SK-MEL-5 (cell line): ENCODE data around the gene YTHDF1. TPM values are rescaled to one million over a fixed set of nuclear protein-coding genes. Genes with fewer than 3 reads are reported as not detected.
"Not testable (repeated sequence)": the region's sequence is repeated elsewhere in the genome, so short reads cannot be mapped to it uniquely, and the experiment has no call there.

Source experiments
- DNase-seq: peaks from one replicate; pipeline ENCODE4 v3.0.0-alpha.2; 2016; ENCODE audit warnings: low read depth, low spot score
- in situ Hi-C: cut with HindIII; loops from 2 replicates; pipeline ENCODE4 v1.10.0; 2016; ENCODE audit warnings: low sequenced_read_pairs, high pct_unique_total_duplicates, low pct_unique_long_range_greater_than_20kb
- total RNA-seq: library from RNA; depleted of rRNA; stranded (reverse); fragments of >200 nt; shearing (Covaris generic); gene quantifications from 2 replicates; pipeline ENCODE4 v1.2.3, GENCODE V29; 2014

YTHDF1 gene
- total RNA-seq, 1 experiment from 2014 or later, result 31.8 TPM

DNA sequence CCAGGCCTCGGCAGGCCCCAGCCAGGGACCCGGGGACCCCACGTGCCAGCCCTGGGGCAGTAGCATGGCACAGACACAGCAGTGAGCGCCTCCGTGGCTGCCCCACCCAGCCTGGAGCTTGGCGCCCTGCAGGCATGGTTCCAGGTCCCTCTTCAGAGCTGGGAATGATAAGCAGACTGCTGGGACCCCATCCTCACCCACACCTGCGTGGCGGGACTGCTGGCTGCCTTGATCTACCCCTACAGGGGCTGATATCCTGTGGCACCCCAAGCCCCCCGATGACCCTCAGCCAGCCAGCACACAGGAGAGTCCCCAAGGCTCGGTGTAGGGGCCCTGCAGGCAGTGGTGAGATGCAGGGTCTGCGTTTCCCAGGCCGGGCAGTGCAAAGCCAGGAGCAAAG lies 47.1 kb downstream of the YTHDF1 start:
- DNase-seq, result no peak
- in situ Hi-C loops, result no loop called here

DNA sequence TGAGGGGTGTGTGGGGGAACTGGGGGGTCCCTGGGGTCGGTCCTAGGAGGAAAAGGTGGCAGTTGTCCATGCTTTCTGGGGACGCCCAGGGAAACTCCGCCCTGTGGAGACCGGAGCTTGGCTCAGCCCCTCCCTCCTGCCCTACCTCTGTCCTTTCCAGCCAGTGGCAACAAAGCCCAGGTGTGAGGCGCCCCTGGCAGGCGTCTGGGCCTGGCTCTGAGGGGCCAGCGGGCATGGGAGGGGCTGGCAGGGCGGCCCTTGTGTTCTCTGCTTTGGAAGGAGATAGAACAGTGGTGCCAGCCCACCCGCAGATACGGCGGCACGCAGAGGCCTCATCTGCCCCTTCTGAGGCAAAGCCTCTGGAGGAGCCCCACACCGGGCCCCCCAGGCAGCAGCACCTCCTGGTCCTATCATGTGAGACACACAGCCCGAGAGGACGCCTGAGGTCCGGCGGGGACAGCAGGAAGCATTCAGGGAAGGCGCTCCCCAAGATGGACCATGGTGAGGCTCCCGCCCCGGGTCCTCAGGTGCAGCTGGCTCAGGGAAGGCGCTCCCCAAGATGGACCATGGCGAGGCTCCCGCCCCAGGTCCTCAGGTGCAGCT lies 47.9 kb downstream of the YTHDF1 start:
- in situ Hi-C loops, result no loop called here
- DNase-seq, result no peak

DNA sequence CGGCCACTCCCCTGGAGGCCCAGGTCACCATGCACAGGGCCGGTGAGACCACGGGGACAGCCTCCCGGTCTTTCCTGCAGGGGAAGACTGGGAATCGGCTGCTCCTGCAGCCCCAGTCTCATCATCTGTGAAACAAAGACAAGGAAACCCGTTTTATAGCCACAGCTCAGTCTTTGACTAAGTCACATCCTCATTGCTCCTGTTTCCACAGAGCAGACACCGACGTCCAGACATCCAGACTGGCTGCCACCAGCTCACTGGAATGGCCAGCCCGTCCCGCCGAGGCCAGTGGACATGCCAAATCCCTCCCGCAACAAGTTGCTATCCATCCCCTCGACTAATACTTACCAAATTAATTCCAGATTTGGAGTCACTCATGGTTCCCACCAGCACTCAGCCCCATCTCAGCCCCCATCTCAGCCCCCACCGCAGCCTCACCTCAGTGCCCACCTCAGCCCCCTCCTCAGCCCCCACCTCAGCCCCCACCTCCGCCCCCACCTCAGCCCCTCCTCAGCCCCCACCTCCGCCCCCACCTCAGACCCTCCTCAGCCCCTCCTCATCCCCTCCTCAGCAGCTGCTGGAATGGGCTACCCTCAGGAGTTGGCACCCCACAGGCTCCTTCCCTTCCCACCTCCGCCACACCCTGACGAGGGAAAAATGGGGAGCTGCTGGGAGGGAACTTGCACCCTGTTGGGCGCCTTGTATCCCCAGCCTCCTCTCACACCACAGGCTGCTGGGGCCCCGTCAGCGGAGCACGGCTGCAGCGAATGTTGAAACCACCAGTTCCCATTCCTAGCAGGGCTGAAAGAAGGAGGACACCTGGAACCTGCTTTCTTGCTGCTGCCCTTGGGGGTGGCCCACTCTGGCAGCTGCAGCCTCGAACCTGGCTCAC lies 48.7 kb downstream of the YTHDF1 start:
- no peak for DNase-seq
- in situ Hi-C loops, result no loop called here

DNA sequence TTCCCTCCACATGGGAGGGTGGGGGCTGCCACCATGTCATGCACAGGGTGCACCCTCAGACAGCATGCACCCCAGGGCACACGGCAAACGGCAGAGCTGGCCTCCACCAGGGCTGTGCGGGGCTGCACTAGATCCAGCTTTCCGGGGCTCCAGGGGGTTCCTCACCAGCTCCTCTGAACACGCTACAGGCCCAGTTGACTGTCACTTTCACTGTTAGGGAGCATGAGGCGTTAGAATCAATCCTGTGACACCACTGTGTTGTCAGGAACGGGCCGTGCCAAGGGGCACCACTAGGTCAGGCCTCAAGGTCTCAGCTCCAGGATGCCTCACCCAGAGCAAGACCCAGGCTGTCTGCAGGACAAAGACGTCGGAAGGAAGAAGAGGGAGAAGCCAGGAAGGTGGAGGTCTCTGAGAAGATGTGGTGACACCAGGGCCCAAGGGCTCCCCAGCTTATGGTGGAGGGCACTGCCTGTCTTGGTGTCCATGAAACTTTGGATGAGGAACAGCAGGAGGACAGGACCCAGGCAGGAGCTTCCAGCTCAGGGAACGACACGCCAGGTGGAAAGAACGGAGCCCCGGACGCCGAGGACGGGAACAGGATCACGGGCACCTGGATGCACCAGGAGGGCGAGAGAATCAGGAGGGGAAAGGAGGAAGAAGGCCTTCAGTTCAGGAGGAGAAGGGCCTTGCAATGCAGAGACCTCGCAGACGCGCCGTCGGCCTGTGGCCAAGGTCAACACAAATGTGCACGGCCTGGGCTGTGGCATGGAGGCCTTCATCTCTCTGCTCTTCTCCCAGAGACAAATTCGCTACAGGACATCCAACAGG lies 49.5 kb downstream of the YTHDF1 start:
- in situ Hi-C loops, result no loop called here
- no peak for DNase-seq

DNA sequence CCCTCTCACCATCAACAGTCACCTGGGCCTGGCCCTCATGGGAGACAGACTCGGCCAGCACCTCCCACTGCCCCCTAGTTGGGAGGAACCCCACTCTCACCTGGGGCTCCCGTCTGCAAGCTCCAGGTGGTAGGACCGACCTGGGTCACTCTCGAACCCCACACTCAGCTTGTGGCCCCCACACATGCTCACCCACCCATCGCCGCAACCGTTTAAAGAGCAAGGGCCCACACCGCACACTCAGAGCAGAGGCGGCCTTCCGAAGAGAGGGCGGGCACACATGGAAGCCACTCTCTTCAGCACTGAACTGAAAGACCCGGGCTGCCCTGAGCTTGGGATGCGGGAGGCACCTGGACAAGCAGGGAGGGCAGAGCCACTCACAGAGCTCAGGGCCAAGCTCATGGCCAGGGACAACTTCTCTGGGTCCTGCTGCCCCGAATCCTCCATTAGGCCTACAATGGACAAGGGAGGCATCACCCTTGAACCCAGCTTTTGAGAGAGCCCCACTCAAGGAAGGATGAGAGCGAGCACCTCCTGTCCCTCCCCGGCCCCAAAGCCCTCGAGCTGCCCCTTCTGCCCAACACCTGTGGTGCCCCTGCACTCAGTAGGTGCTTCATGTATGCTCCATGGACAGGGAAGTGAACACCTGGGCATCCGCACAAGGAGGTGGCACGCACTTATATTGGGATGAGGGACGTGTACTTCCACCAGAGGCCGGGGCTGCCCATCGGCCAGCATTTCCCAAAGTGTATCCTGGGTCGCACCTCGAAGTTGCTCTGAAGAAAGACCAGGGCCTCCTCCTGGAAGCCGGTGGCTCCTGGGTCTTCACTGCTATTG lies 50.4 kb downstream of the YTHDF1 start:
- in situ Hi-C loops, result no loop called here
- DNase-seq, result no peak

DNA sequence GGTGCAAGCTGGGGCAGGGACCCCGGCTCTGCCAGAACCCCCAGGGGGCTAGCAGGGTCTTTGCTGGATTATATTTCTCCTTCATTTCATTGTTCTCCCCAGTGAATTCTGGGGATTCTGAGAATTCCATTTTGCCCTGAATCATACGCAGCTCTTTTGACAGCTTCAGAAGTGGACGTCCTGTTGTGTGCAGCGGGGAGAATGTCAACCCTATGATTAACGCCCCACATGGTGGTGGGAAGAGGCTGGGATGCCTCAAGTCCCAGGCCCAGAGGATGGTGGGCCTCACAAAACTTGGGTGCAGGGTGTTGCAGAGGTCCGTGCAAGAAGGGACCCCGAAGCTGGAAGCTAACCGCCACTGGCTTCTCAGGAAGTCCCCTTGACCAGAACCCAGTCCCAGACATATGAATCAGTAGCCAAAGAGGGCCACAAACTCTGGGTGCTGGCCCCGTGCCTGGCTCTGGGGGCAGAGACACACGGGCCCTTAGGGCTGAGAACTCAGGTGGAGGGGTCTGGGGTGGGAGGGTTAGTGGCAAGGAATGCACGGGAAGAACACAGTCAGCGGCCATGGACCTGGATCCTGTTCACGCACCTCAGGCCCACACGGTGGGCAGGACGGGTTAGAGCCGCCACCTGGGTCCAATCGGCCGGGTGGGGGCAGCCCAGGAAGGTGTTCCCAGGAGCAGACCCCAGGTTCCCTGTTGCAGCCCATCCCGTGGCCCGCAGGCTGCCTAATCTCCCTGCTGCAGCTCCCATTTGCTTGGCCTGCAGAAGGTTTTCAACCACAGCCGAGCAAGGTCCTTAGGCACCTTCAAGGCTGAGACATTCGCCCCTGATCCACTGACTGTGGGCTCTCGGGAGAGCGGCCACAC lies 51.2 kb downstream of the YTHDF1 start:
- no peak for DNase-seq
- in situ Hi-C loops, result no loop called here

DNA sequence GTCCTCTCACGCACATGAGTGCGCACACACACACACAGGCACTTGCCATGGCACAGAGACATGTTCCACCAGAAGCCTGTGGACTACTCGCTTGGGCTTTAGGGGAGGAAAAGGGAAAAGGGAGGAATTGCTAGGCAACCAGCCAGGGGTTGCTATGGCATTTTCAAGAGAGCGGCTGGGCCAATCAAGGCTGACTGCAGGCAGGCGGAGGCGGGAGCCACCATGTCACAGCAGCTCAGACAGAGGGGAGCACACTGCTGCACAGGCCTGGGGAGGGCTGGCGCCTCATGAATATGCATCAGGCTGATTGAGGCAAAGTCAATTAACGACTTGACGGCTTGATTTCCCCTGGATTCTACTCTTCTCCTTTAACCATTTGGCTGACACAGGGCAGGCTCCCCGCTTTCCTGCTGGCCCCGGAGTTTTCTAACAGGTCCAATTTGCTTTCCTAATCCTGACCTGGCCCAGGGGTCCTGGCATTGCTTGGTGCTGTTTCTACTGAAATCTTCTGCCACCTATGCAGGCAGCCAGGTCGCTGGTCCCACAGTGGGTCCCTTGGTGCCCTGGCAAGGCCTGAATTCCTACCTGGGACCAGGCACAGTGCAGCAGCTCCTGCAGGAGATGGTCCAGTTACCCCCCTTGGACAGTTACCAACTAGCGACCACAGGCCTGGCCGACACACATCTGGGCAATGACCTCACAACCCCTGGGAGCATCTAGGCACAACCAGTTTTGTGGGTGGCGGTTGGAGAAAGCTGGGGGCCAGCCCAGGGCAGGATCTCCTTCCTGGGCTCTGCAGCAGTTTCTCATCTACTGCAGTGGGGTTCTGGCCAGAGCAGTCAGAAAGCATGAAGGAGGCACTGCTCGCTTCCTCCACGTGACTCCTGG lies 52.1 kb downstream of the YTHDF1 start:
- DNase-seq, result no peak
- in situ Hi-C loops, result no loop called here

DNA sequence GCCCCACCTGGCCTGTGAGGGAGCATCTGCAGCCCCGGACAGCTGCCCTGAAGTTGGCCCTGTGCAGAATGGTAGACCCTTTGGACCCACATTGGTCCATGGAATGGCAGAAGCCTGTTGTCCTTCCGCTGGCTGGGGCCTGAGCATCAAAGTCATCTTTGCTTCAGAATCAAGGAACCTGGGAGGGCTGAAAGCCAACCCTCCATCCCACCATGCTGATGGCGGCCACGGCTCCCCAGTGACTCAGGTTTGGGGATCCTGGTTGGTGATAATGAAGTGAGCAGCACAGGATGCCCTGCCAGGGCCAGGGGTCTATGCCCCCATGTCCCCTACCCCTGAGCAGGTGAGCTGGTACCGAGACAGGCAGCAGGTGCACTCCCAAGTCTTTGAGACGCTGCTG lies 52.8 kb downstream of the YTHDF1 start:
- DNase-seq, result no peak
- in situ Hi-C loops, result no loop called here

DNA sequence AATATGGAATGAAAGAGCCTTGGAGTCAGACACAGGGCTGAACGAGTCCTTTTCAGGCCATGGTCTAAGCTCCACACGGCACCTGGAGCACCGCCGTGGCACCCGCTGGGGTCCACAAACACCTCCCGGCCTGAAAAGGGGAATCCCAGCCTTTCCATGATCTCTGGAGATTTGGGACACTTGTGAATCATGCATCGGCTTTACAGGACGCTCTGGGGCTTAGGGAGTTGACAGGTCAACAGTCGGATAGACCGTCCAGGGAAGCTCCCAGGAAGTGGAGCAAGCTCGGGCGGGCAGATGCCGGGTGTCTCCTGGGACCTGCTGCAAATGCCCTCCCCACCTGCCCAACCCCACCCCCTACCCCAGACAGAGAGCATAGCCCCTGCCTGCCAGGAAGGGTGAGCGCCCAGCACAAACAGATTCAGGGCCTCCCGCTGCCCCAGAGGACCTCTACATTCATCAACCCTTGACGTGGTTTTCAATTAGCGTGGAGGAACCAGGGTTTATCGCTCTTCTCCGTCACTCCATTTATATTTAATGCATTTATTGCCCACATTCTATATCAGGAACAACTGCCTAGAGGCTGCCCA lies 53.6 kb downstream of the YTHDF1 start:
- DNase-seq, result no peak
- in situ Hi-C loops, result no loop called here

DNA sequence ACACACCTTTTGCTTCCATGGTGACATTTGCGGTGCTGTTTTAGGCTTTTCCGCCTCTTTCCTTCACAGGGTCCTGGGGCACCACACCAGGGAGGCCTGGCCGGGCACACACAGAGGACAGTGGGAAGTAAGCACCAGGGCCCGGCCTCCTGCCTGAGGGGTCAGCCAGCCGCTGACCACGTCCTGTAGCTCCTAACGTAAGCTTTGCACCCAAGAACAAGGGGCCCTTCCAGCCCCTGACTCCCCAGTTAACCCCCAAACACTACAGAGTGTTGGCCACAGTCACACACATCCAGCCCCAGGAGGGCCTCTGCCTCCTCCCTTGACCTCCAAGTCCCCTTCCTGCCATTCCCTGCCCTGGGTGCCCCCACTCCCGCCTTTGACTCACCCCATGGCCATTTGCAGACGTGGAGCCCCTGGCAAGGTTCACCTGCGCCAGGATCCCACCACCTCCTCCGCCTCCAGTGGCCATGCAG lies 54.7 kb downstream of the YTHDF1 start:
- in situ Hi-C loops, result no loop called here
- no peak for DNase-seq

DNA sequence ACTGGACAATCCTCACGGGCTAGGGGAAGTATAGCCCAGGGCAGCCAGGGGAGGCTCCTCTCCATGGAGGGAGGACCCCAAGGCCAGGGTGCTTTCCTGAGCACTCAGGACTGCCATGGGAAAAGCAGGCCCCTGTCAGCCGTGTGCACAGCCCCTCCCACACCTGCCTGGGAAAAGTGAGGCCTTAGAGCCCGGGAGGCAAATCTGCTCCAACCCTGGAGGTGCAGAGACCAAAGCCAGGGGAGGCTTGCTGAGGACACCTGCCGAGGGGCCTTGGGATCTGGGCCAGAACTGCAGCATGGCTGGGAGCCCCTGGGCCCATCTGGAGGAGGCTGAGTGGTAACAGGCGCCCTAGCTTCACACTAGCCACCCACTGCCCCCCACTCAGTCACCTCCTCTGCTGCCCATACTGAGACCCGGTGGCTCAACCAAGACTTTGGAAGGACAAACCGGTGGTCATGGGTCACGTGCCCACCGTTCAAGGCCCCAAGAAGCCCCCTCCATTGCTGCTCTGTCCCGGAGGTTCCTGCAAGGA lies 55.2 kb downstream of the YTHDF1 start:
- no peak for DNase-seq
- in situ Hi-C loops, result no loop called here

DNA sequence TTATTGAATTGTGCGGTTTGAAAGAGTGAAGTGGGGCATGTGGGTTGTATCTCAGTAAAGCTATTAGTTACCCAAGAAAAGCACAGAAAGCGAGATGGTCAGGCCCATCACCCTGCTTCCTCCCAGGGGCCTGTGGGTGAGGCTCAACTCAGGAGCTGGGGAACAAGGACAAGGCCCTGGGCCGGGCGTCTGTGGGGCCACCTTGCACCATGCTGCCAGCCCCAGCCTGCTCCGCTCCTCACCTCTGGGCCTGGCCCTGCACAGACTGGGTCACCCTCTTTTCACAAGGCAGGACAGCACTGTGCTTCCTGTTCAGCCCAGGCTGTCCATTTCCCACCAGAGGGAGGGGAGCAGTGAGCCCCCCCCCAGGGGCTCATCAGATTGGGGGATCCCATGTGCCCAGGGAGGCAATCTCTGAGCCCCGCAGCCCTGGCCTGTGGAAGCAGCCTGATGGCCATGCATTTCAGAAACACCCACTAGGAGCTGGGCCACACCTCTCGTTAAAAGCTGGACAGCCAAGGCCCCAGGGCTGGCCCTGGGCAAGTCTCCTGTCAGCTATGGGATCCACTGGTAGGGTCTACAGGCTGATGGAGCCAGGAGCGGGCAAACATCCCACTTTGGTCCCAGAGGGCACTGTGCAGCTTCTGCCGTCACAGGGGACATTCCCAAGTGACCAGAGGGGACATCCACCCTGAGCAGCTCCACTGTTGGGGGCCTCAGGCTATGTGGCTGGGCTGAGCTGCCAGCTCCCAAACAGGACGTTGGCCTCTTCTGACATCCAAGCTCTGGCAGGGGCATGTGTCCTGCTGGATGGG lies 55.9 kb downstream of the YTHDF1 start:
- in situ Hi-C loops, result no loop called here
- no peak for DNase-seq

DNA sequence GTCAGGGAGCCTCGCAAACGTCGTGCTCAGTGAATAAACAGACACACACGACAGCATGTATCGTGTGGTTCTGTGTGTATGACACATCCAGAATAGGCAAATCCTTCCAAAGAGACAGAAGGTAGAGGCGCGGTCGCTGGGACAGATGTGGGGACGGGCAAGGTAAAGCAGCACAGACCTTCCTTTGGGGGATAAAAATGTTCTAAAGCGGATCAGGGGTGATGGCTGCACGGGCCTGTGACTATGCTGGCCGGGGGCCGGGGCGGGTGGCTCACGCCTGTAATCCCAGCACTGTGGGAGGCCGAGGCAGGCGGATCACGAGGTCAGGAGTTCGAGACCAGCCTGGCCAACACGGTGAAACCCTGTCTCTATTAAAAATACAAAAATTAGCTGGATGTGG lies 56.7 kb downstream of the YTHDF1 start:
- DNase-seq, in situ Hi-C loops: not testable (repeated sequence)

DNA sequence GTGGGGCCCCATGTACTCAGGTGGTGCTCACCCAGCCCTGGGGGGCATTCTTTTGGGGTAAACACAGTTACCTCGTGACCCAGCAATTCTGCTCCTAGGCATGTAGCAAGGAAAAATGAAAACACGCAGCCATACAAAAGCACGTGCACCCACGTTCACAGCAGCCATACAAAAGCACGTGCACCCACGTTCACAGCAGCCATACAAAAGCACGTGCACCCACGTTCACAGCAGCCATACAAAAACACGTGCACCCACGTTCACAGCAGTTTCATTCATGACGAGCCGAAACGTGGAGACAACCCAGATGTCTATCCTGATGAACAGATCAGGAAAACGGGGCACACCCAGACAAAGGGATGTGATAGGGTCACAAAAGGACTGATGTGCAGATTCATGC lies 57.1 kb downstream of the YTHDF1 start:
- no peak for DNase-seq
- in situ Hi-C loops, result no loop called here
